OCI-LY3 (cell line): ENCODE results near the gene FRMD3.

ENCODE experiments used
- CTCF ChIP-seq: fragments of 200-600, 300-600 bp; sonication (generic); IDR thresholded peaks from 2 replicates; pipeline ENCODE4 v1.5.1; 2014; ENCODE audit warnings: antibody characterized with exemption, low read length, low read depth
- EZH2phosphoT487 ChIP-seq: fragments of 200-600 bp; shearing (Covaris generic); IDR thresholded peaks from 2 replicates; pipeline ENCODE4 v1.6.1; 2018; ENCODE audit warnings: antibody characterized with exemption, mixed run types, low read depth

- no peak for TF ChIP-seq CTCF
- TF ChIP-seq EZH2phosphoT487: no peak
These were observed 159.2 kb downstream of the FRMD3 start for GRCh38 chr9:83379045-83379444.
